ENCODE results near the gene HBQ1. TPM values are rescaled to one million over a fixed set of nuclear protein-coding genes. Genes with fewer than 3 reads are reported as not detected.
"Not testable (repeated sequence)": the region's sequence is repeated elsewhere in the genome, so short reads cannot be mapped to it uniquely, and the experiment has no call there.

The HBQ1 gene
- total RNA-seq, 2 donors from 2014 or later: not detected

DNA sequence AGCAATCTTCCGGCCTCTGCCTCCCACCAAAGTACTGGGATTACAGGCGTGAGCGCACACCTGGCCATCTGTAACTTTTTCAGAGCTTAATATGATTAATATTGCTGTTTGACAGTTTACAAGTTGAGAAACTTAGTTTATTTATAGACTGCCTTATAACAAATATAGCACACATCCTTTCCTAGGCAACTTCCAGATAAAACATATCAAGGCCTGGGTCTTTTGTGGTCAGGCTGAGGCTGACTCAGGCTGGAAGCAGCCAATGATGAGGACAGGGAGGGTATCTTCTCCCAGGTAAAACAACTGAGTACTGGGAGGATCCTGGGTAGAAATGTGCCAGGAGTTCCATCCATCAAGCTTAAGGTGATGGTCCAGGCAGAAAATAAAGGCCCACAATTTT lies 32.7 kb downstream of the HBQ1 start:
- Histone ChIP-seq H3K4me3 (no peak overlapping the region), H3K9ac (ENCODE audit: low read depth in 2 of 2, low read length in 2 of 2) (no peak overlapping the region), H3K36me3 (peaks cover 3% of the 10 kb centered on the region), H3K4me1 (no peaks in the 10 kb centered on the region), H3K27ac (no peak overlapping the region), H3K9me3 (no peaks in the 10 kb centered on the region), H3K27me3 (no peaks in the 10 kb centered on the region)
- intact Hi-C loops (cut with DNase I): no loop called here
- DNase-seq: no peak
- no peak for TF ChIP-seq CTCF (IDR thresholded peaks at IDR 0.05)

DNA sequence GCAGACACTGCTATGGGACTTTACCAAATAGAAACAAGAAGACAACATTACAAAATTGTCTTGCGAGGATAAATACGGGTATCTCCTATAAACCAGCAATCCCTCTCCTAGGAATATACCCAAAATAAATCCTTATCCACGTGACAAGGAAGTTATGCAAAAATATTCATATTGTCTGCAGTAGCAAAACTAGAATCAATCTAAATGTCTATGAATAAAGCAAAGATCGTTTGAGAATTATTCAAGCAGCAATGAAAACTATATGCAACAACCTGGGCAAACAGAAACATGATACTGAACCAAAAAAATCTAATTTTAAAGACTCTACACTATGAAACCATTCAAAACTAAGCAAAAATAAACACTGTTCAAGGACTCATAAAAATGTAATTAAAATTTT lies 39.8 kb downstream of the HBQ1 start:
- Histone ChIP-seq H3K9ac (ENCODE audit: low read depth in 2 of 2, low read length in 2 of 2) (no peak overlapping the region), H3K4me1 (no peaks in the 10 kb centered on the region), H3K27ac (no peak overlapping the region), H3K36me3 (peaks cover 7% of the 10 kb centered on the region), H3K27me3 (no peaks in the 10 kb centered on the region), H3K9me3 (no peaks in the 10 kb centered on the region), H3K4me3 (no peak overlapping the region)
- DNase-seq: no peak
- intact Hi-C loops (cut with DNase I): loop anchor here (10.0 kb wide), 1 partner anchor 145 kb away; no protein-coding TSS in a partner anchor
- TF ChIP-seq CTCF (IDR thresholded peaks at IDR 0.05): no peak

DNA sequence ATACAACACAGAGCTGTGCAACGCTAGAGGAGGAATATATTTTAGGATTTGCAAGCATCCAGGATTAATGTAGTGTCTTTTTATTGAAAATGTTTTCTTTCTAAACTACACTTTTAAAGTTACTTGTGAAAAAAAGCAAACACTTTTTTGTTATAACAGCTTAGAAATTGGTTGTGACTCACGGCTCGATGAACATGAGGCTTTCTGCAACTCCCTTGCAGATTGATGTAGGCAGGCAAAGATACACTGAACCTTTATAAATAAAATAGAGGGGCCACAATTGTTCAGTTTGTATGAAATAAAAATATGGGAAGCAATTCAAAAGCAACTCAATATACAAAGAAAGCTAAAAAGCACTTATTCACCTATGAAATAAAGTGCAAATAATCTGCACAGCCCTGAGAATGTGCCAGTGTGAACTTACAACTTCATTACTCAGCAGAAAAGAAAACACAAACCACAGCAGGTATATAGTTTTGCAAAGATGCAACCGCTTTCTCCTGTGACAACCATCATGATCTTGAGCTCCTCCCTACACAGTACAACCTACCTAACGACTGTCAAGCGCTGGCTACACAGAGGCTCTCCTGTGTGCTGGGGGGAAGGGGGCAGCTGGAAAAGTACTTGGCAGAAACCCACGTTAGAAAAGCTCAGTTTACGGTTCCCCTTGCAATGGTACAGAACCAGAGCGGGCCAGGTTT lies 48.0 kb downstream of the HBQ1 start:
- peak overlapping the region; percentile 75 for H3K4me3 ChIP-seq

GRCh38 chr16:228852-229730 lies 48.8 kb downstream of the HBQ1 start, which contains the start of gene LUC7L:
Gene LUC7L, minus strand, starts transcription at chr16:229449. Its CDS starts 110 bp downstream, at chr16:229339.
- DNase-seq: peak; percentile 91
- intact Hi-C loops (cut with DNase I): loop anchor here (10.0 kb wide), 1 partner anchor 136 kb away; no protein-coding TSS in a partner anchor
- H3K27me3 ChIP-seq: no peaks in the 10 kb centered on the region
- H3K4me1 ChIP-seq: peaks cover 9% of the 10 kb centered on the region
- no peaks in the 10 kb centered on the region for H3K36me3 ChIP-seq
- H3K4me3 ChIP-seq: peak within 1 kb of the TSS; percentile 75
- no peaks in the 10 kb centered on the region for H3K9me3 ChIP-seq
- peak within 1 kb of the TSS; percentile 95 for H3K27ac ChIP-seq
- no peak for TF ChIP-seq CTCF (IDR thresholded peaks at IDR 0.05)
- peak within 1 kb of the TSS; percentile 90 to 94 for H3K9ac ChIP-seq (ENCODE audit: low read depth in 2 of 2, low read length in 2 of 2)

More for the DNA sequence above, 48.0 kb downstream of the HBQ1 start:
- Histone ChIP-seq H3K9ac (ENCODE audit: low read depth in 2 of 2, low read length in 2 of 2) (peak overlapping the region; percentile 90 to 94), H3K4me1 (peaks cover 9% of the 10 kb centered on the region), H3K27ac (peak overlapping the region; percentile 95), H3K36me3 (no peaks in the 10 kb centered on the region), H3K27me3 (no peaks in the 10 kb centered on the region), H3K9me3 (no peaks in the 10 kb centered on the region)
- intact Hi-C loops (cut with DNase I): loop anchor here (10.0 kb wide), 1 partner anchor 136 kb away; no protein-coding TSS in a partner anchor
- no peak for DNase-seq
- TF ChIP-seq CTCF (IDR thresholded peaks at IDR 0.05): no peak

DNA sequence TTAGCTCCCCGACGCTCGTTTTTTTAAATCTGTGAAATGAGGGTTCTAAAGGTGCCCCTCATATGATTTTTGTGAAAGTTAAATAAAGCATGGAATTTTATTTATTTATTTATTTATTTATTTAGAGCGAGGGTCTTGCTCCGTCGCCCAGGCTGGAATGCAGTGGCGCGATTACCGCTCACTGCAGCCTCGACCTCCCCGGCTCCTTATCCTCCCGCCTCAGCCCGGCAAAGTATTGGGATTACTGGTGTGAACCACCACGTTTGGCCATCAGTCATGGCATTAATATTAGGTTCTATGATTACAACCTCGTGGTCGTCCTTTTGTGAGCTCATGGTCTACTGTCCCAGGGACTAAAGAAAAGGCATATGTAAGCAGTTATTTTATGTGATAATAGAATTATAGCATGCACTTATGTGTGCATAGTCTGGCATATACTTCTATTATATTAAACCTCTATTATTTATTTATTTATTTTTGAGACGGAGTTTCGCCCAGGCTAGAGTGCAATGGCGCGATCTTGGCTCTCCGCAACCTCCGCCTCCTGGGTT lies 49.5 kb downstream of the HBQ1 start:
- Histone ChIP-seq H3K9ac (ENCODE audit: low read depth in 2 of 2, low read length in 2 of 2) (no peak overlapping the region), H3K9me3 (no peaks in the 10 kb centered on the region), H3K4me3 (peak overlapping the region; percentile 75), H3K27ac (no peak overlapping the region), H3K36me3 (no peaks in the 10 kb centered on the region), H3K27me3 (no peaks in the 10 kb centered on the region), H3K4me1 (peaks cover 9% of the 10 kb centered on the region)
- TF ChIP-seq CTCF (IDR thresholded peaks at IDR 0.05): no peak
- intact Hi-C loops (cut with DNase I): loop anchor here (10.0 kb wide), 1 partner anchor 135 kb away; no protein-coding TSS in a partner anchor
- DNase-seq: no peak

DNA sequence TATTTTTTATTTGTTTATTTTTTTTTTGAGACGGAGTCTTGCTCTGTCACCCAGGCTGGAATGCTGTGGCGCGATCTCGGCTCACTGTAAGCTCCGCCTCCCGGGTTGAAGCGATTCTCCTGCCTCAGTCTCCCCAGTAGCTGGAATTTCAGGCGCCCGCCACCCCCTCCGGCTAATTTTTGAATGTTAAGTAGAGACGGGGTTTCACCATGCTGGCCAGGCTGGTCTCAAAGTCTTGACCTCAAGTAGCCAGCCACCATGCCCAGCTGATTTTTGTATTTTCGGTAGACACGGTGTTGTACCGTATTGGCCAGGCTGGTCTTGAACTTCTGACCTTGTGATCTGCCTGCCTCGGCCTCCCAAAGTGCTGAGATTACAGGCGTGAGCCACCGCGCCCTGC lies 50.1 kb downstream of the HBQ1 start:
- H3K9ac ChIP-seq (ENCODE audit: low read depth in 2 of 2, low read length in 2 of 2); H3K9me3 ChIP-seq; H3K36me3 ChIP-seq; H3K27ac ChIP-seq; intact Hi-C loops (cut with DNase I); DNase-seq; H3K4me1 ChIP-seq; H3K27me3 ChIP-seq; H3K4me3 ChIP-seq: not testable (repeated sequence)

All from colonic mucosa (tissue), 4 donors.